Kidney (tissue), 14 donors: ENCODE measurements around the gene CASP9. TPM values are rescaled to one million over a fixed set of nuclear protein-coding genes. Genes with fewer than 3 reads are reported as not detected.
"Not testable (repeated sequence)": the region's sequence is repeated elsewhere in the genome, so short reads cannot be mapped to it uniquely, and the experiment has no call there.

ENCODE experiments used
- DNase-seq, 5 donors: peaks; one replicate each; pipeline ENCODE4 v3.0.0-alpha.2; 2013 to 2020
- FAIRE-seq: peaks from 2 replicates; lab custom pipeline; 2012; peaks lifted over from hg19 to GRCh38; lab: Jason Lieb, UNC
- H3K27ac ChIP-seq, 2 donors: one replicate each; pipeline ENCODE4 v1.7.0; 2013; ENCODE audit warnings: low read depth in 2 of 2, low read length in 2 of 2, inconsistent platforms in 1 of 2
- H3K27me3 ChIP-seq: one replicate; pipeline ENCODE4 v1.7.1; 2013; ENCODE audit warnings: low read length, inconsistent platforms; ENCODE audit not compliant: control insufficient read depth, insufficient read depth
- H3K36me3 ChIP-seq, 3 donors: one replicate each; pipeline versions ENCODE4 v1.7.0 to v1.7.1; 2013; ENCODE audit warnings: low read length in 3 of 3, control low read depth in 1 of 3, inconsistent platforms in 1 of 3; ENCODE audit not compliant: insufficient read depth in 3 of 3, control insufficient read depth in 2 of 3
- H3K4me1 ChIP-seq, 3 donors: one replicate each; pipeline versions ENCODE4 v1.7.0 to v1.7.1; 2013; ENCODE audit warnings: low read length in 3 of 3, inconsistent platforms in 1 of 3, low read depth in 1 of 3; ENCODE audit not compliant: control insufficient read depth in 2 of 3, insufficient read depth in 2 of 3
- H3K4me3 ChIP-seq, 3 donors: one replicate each; pipeline versions ENCODE4 v1.7.0 to v1.8.1; 2013; ENCODE audit warnings: low read length in 3 of 3, control low read depth in 1 of 3, inconsistent platforms in 1 of 3
- H3K9ac ChIP-seq, 3 donors: one replicate each; pipeline versions ENCODE4 v1.7.0 to v1.7.1; 2013; ENCODE audit warnings: low read length in 3 of 3, control low read depth in 1 of 3, inconsistent platforms in 1 of 3
- H3K9me3 ChIP-seq, 3 donors: one replicate each; pipeline versions ENCODE4 v1.7.0 to v1.7.1; 2013; ENCODE audit warnings: low read length in 3 of 3, control low read depth in 1 of 3, inconsistent platforms in 1 of 3; ENCODE audit not compliant: control insufficient read depth in 2 of 3, insufficient read depth in 1 of 3
- CTCF ChIP-seq: IDR thresholded peaks from 3 replicates; pipeline ENCODE4 v1.5.1; 2012; ENCODE audit warnings: mild to moderate bottlenecking, moderate library complexity, borderline replicate concordance; ENCODE audit not compliant: insufficient read depth; ENCODE audit errors: extremely low read depth
- intact Hi-C: fragments of 100-400 bp; cut with DNase I; formaldehyde crosslinking; loops from one replicate; pipeline ENCODE4 v1.11.1; 2022
- polyA plus RNA-seq: library from polyadenylated mRNA; stranded (reverse); fragments of 350-450 nt; fragmentation: Illumina TruSeq; extraction: RNeasy Lipid Tissue Mini Kit (QIAGEN cat#74804); gene quantifications from one replicate; pipeline ENCODE4 v1.2.3, GENCODE V29; 2014; ENCODE audit warnings: low read depth, low replicate concordance; ENCODE audit not compliant: insufficient read depth
- total RNA-seq: library from RNA; stranded (reverse); fragmentation: NEBNext Ultra II Directional; extraction: Animal tissue kit (Norgen Biotek cat#: 25700); gene quantifications from one replicate; pipeline ENCODE4 v1.2.1, GENCODE V29; 2021
- donor health status: control.
- donor health status: control.
- donor health status: control.
- donor health status: control.
- donor health status: control.
- donor health status: DM: yes; HTN: yes; CAD: no.
- donor health status: Normal renal cell carcinoma (clear cell type).

CASP9 gene
- total and polyA plus RNA-seq, 2 donors from 2014 or later, result 18.2 to 20.1 TPM

DNA sequence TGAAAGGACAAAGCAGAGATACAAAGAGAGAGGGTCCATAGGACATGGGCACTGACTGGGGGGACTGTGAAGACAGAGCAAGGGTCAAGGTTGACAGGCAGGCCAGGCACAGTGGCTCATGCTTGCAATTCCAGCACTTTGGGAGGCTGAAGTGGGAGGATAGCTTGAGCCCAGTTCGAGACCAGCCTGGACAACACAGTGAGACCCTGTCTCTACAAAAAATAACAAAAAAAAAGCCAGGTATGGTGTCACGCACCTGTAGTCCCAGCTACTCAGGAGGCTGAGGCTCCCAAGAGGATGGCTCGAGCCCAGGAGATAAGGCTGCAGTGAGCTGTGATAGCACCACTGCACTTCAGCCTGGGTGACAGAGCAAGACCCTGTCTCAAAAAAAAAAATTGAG, 4.4 kb downstream of the CASP9 start:
- Histone ChIP-seq H3K9ac (no peak overlapping the region), H3K27me3 (no peaks in the 10 kb centered on the region), H3K4me3 (no peak overlapping the region), H3K9me3 (no peaks in the 10 kb centered on the region), H3K36me3 (peaks cover 0 to 15% (median 2%) of the 10 kb centered on the region in 3 donors), H3K27ac (no peak overlapping the region), H3K4me1 (peaks cover 0 to 8% (median 7%) of the 10 kb centered on the region in 3 donors)
- FAIRE-seq, result no peak
- no peak for DNase-seq
- intact Hi-C loops, result no loop called here
- TF ChIP-seq CTCF, result no peak

- H3K9ac ChIP-seq, result no peak overlapping the region
- TF ChIP-seq CTCF, result no peak
- H3K27ac ChIP-seq, result no peak overlapping the region
- FAIRE-seq (no peak), DNase-seq (no peak)
- no peaks in the 10 kb centered on the region for H3K9me3 ChIP-seq
- H3K27me3 ChIP-seq, result no peaks in the 10 kb centered on the region
- intact Hi-C loops, result no loop called here
- peaks cover 0 to 22% (median 2%) of the 10 kb centered on the region in 3 donors for H3K36me3 ChIP-seq
- no peak overlapping the region for H3K4me3 ChIP-seq
- no peaks in the 10 kb centered on the region for H3K4me1 ChIP-seq
These were observed 8.9 kb downstream of the CASP9 start for GRCh38 chr1:15515022-15515663.

- H3K27me3 ChIP-seq, H3K4me3 ChIP-seq, H3K27ac ChIP-seq, FAIRE-seq, H3K9ac ChIP-seq, H3K4me1 ChIP-seq, DNase-seq, intact Hi-C loops, H3K9me3 ChIP-seq: not testable (repeated sequence)
- peaks cover 0 to 22% (median 2%) of the 10 kb centered on the region in 3 donors for H3K36me3 ChIP-seq
These were observed 9.5 kb downstream of the CASP9 start for GRCh38 chr1:15514557-15514956.

DNA sequence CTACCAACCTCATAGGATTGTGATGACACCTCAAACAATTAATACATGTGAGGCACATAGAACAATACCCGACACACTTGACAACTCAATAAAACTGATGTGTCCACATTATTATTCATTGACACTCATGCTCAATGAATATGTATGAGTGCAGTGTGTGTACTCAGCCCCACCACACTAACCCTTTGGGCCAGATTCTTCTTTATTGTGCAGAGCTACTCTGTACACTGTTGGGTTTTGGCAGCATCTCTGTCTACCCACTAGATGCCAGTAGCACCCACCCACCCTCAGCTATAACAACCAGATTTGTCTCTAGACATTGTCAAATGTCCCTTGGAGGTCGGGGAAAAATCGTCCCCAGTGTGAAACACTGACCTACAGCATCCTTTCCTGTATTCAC, 10.1 kb downstream of the CASP9 start:
- TF ChIP-seq CTCF, result no peak

More for the DNA sequence above, 10.1 kb downstream of the CASP9 start:
- no peaks in the 10 kb centered on the region for H3K4me1 ChIP-seq
- intact Hi-C loops, result no loop called here
- no peaks in the 10 kb centered on the region for H3K9me3 ChIP-seq
- H3K4me3 ChIP-seq, result no peak overlapping the region
- H3K27ac ChIP-seq, result no peak overlapping the region
- DNase-seq, result no peak
- no peak for FAIRE-seq
- no peak overlapping the region for H3K9ac ChIP-seq
- H3K36me3 ChIP-seq, result peaks cover 0 to 22% (median 2%) of the 10 kb centered on the region in 3 donors
- H3K27me3 ChIP-seq, result no peaks in the 10 kb centered on the region
